ENCODE data around the gene TJP2.

GRCh38 chr9:69317894-69318293 is 143.8 kb downstream of the TJP2 start:
- no peak for TF ChIP-seq POLR2A (IDR thresholded peaks at IDR 0.05; ENCODE audit: low read length)
- TF ChIP-seq GATA1 (IDR thresholded peaks at IDR 0.05; ENCODE audit: low read depth, low read length), result no peak
